HT-29 (cell line): ENCODE measurements around the gene STAP2. TPM values are rescaled to one million over a fixed set of nuclear protein-coding genes. Genes with fewer than 3 reads are reported as not detected.
"Not testable (repeated sequence)": the region's sequence is repeated elsewhere in the genome, so short reads cannot be mapped to it uniquely, and the experiment has no call there.

ENCODE experiments used
- DNase-seq: peaks from one replicate; pipeline ENCODE4 v3.0.0-alpha.2; 2015; ENCODE audit warnings: low spot score
- total RNA-seq: library from RNA; depleted of rRNA; stranded (reverse); fragments of >200 nt; shearing (Covaris generic); gene quantifications from 2 replicates; pipeline ENCODE4 v1.2.3, GENCODE V29; 2014

The STAP2 gene
- total RNA-seq, 1 experiment from 2014 or later: 69.6 TPM

- DNase-seq: no peak
These were observed 39.6 kb downstream of the STAP2 start for GRCh38 chr19:4298810-4299550.

GRCh38 chr19:4297901-4298809 lies 40.5 kb downstream of the STAP2 start:
- DNase-seq: no peak

GRCh38 chr19:4295972-4296771 lies 42.5 kb downstream of the STAP2 start:
- no peak for DNase-seq

GRCh38 chr19:4294389-4294788 lies 44.2 kb downstream of the STAP2 start:
- DNase-seq: no peak

- DNase-seq: no peak
These were observed 46.1 kb downstream of the STAP2 start for GRCh38 chr19:4292515-4292914.

GRCh38 chr19:4291184-4291732 lies 47.4 kb downstream of the STAP2 start:
- DNase-seq: no peak

- no peak for DNase-seq
These were observed 50.4 kb downstream of the STAP2 start for GRCh38 chr19:4288091-4288777.

- DNase-seq: not testable (repeated sequence)
These were observed 52.5 kb downstream of the STAP2 start for GRCh38 chr19:4286141-4286540.

- DNase-seq: no peak
These were observed 53.7 kb downstream of the STAP2 start for GRCh38 chr19:4284974-4285373.

- peak; percentile 75 for DNase-seq
These were observed 54.3 kb downstream of the STAP2 start for GRCh38 chr19:4284176-4284958.

- no peak for DNase-seq
These were observed 58.9 kb downstream of the STAP2 start for GRCh38 chr19:4279530-4280422.

GRCh38 chr19:4279267-4279529 lies 59.4 kb downstream of the STAP2 start:
- DNase-seq: no peak

- no peak for DNase-seq
These were observed 60.0 kb downstream of the STAP2 start, which contains the start of gene SHD for GRCh38 chr19:4278419-4279266. SHD (plus strand) TSS chr19:4279266; CDS start chr19:4280064, 798 bp downstream.

GRCh38 chr19:4278010-4278409 lies 60.6 kb downstream of the STAP2 start:
- no peak for DNase-seq

GRCh38 chr19:4277191-4277696 lies 61.4 kb downstream of the STAP2 start:
- no peak for DNase-seq

- DNase-seq: not testable (repeated sequence)
These were observed 64.3 kb downstream of the STAP2 start for GRCh38 chr19:4274321-4274686.
